H1 (cell line): ENCODE measurements around the gene TOR1B. TPM values are rescaled to one million over a fixed set of nuclear protein-coding genes. Genes with fewer than 3 reads are reported as not detected.
A peak's percentile ranks its signal among the peaks of the same experiment; 100 is the strongest.

Experiments
- CTCF ChIA-PET: fragments of 300-600 bp; sonication (Branson Sonifier 250); formaldehyde crosslinking; loops from one replicate; lab custom pipeline; 2021; ENCODE audit not compliant: partially characterized antibody; lab: Charles Lee
- POLR2A ChIA-PET: fragments of 300-600 bp; sonication (Branson Sonifier 250); formaldehyde crosslinking; loops from one replicate; lab custom pipeline; 2021; ENCODE audit warnings: inconsistent platforms; ENCODE audit not compliant: partially characterized antibody; lab: Charles Lee
- DNase-seq, 2 experiments: peaks; one replicate each; pipeline versions ENCODE4 v3.0.0 to v3.0.0-alpha.2; 2010 to 2022; ENCODE audit warnings: low spot score in 2 of 2, low read depth in 1 of 2, mixed read lengths in 1 of 2
- FAIRE-seq: peaks from 2 replicates; lab custom pipeline; 2011; peaks lifted over from hg19 to GRCh38; lab: Jason Lieb, UNC
- H2AFZ ChIP-seq: 2 replicates; pipeline ENCODE4 v1.8.1; 2012; ENCODE audit warnings: low read length, inconsistent platforms
- H2AK5ac ChIP-seq: 2 replicates; pipeline ENCODE4 v1.6.1; 2013; ENCODE audit warnings: low read depth, low read length
- H2BK120ac ChIP-seq: replicated peaks from 2 replicates; pipeline ENCODE3; 2013; ENCODE audit warnings: low read depth, low read length, inconsistent platforms
- H2BK12ac ChIP-seq: 2 replicates; pipeline ENCODE4 v1.6.1; 2013; ENCODE audit warnings: low read depth, low read length
- H2BK15ac ChIP-seq: 2 replicates; pipeline ENCODE4 v1.6.1; 2013; ENCODE audit warnings: low read length
- H2BK20ac ChIP-seq: 2 replicates; pipeline ENCODE4 v1.6.1; 2013; ENCODE audit warnings: low read length
- H2BK5ac ChIP-seq: 2 replicates; pipeline ENCODE4 v1.6.1; 2013; ENCODE audit warnings: low read depth, low read length
- H3K14ac ChIP-seq: 2 replicates; pipeline ENCODE4 v1.6.1; 2013; ENCODE audit warnings: inconsistent platforms; ENCODE audit not compliant: insufficient read length
- H3K18ac ChIP-seq: 2 replicates; pipeline ENCODE4 v1.6.1; 2013; ENCODE audit warnings: low read length; ENCODE audit errors: extremely low read depth
- H3K23ac ChIP-seq: 2 replicates; pipeline ENCODE4 v1.6.1; 2013; ENCODE audit warnings: inconsistent platforms; ENCODE audit not compliant: insufficient read length
- H3K23me2 ChIP-seq: 2 replicates; pipeline ENCODE4 v1.6.1; 2013; ENCODE audit warnings: low read depth, low read length
- H3K27ac ChIP-seq: 2 replicates; pipeline ENCODE4 v1.6.1; 2011; ENCODE audit warnings: low read depth, low read length, inconsistent platforms
- H3K27me3 ChIP-seq, 4 experiments: replicated peaks in 1 of 4; 1 replicate in 1 of 4; 2 replicates in 3 of 4; pipeline versions ENCODE4 v1.6.1 to v1.8.1; 2011 to 2013; ENCODE audit warnings: low read length in 3 of 4, mild to moderate bottlenecking in 3 of 4, inconsistent platforms in 2 of 4, mixed read lengths in 2 of 4, moderate library complexity in 1 of 4; ENCODE audit not compliant: control insufficient read depth in 3 of 4, insufficient read depth in 3 of 4; ENCODE audit errors: extremely low read depth in 1 of 4
- H3K36me3 ChIP-seq, 4 experiments: 2 replicates each; pipeline versions ENCODE4 v1.6.1 to v1.8.1; 2011 to 2013; ENCODE audit warnings: mild to moderate bottlenecking in 4 of 4, low read length in 3 of 4, moderate library complexity in 2 of 4, control low read depth in 1 of 4, inconsistent platforms in 1 of 4; ENCODE audit not compliant: insufficient read depth in 4 of 4, control insufficient read depth in 2 of 4
- H3K4ac ChIP-seq: replicated peaks from 2 replicates; pipeline ENCODE3; 2013; ENCODE audit warnings: low read length, low read depth, mixed read lengths, inconsistent platforms; ENCODE audit not compliant: insufficient read length
- H3K4me1 ChIP-seq, 4 experiments: replicated peaks in 1 of 4; 1 replicate in 1 of 4; 2 replicates in 3 of 4; pipeline versions ENCODE4 v1.6.1 to v1.8.1; 2011 to 2013; ENCODE audit warnings: low read length in 3 of 4, inconsistent platforms in 2 of 4, mixed read lengths in 1 of 4; ENCODE audit not compliant: insufficient read depth in 4 of 4, control insufficient read depth in 3 of 4
- H3K4me2 ChIP-seq, 2 experiments: 2 replicates each; pipeline versions ENCODE4 v1.6.1 to v1.8.1; 2011 to 2013; ENCODE audit warnings: low read depth in 2 of 2, low read length in 2 of 2, control low read depth in 1 of 2, inconsistent platforms in 1 of 2, mild to moderate bottlenecking in 1 of 2; ENCODE audit not compliant: insufficient read depth in 1 of 2
- H3K4me3 ChIP-seq, 4 experiments: fragments of 200-600, 300-600 bp in 1 of 4; sonication (generic), shearing (Covaris generic), sonication (Bioruptor Twin) in 1 of 4; 2 replicates each; pipeline versions ENCODE4 v1.5.1 to v1.8.1; 2011 to 2016; ENCODE audit warnings: low read length in 4 of 4, low read depth in 3 of 4, control low read depth in 2 of 4, inconsistent platforms in 2 of 4, mild to moderate bottlenecking in 2 of 4, mixed read lengths in 1 of 4, moderate library complexity in 1 of 4; ENCODE audit not compliant: insufficient read depth in 2 of 4; ENCODE audit errors: extremely low read depth in 1 of 4
- H3K56ac ChIP-seq: replicated peaks from 2 replicates; pipeline ENCODE3; 2013; ENCODE audit warnings: low read depth, mild to moderate bottlenecking, mixed read lengths, low read length, inconsistent platforms; ENCODE audit not compliant: insufficient read length
- H3K79me1 ChIP-seq: 2 replicates; pipeline ENCODE4 v1.6.1; 2013; ENCODE audit warnings: low read depth, low read length, control low read depth
- H3K79me2 ChIP-seq, 2 experiments: 2 replicates each; pipeline versions ENCODE4 v1.6.1 to v1.8.1; 2012 to 2013; ENCODE audit warnings: low read length in 2 of 2, mild to moderate bottlenecking in 2 of 2, inconsistent platforms in 1 of 2; ENCODE audit not compliant: insufficient read depth in 2 of 2, control insufficient read depth in 1 of 2
- H3K9ac ChIP-seq, 4 experiments: replicated peaks in 1 of 4; 1 replicate in 1 of 4; 2 replicates in 3 of 4; pipeline versions ENCODE4 v1.6.1 to v1.8.1; 2011 to 2013; ENCODE audit warnings: low read depth in 3 of 4, low read length in 3 of 4, control low read depth in 2 of 4, mild to moderate bottlenecking in 2 of 4, moderate library complexity in 2 of 4, inconsistent platforms in 1 of 4; ENCODE audit errors: extremely low read depth in 1 of 4
- H3K9me3 ChIP-seq, 2 experiments: 2 replicates each; pipeline versions ENCODE4 v1.6.1 to v1.8.1; 2012 to 2013; ENCODE audit warnings: mild to moderate bottlenecking in 2 of 2, moderate library complexity in 2 of 2, control low read depth in 1 of 2, inconsistent platforms in 1 of 2, low read depth in 1 of 2, low read length in 1 of 2, mixed read lengths in 1 of 2; ENCODE audit not compliant: insufficient read depth in 2 of 2
- H4K20me1 ChIP-seq, 2 experiments: replicated peaks in 1 of 2; 2 replicates each; pipeline versions ENCODE3 to v1.8.1; 2011 to 2013; ENCODE audit warnings: inconsistent platforms in 2 of 2, low read length in 2 of 2, mild to moderate bottlenecking in 1 of 2; ENCODE audit not compliant: insufficient read depth in 2 of 2, control insufficient read depth in 1 of 2
- H4K5ac ChIP-seq: 2 replicates; pipeline ENCODE4 v1.6.1; 2013; ENCODE audit warnings: low read length, low read depth, mixed read lengths, inconsistent platforms; ENCODE audit not compliant: insufficient read length
- H4K8ac ChIP-seq: 2 replicates; pipeline ENCODE4 v1.8.0; 2013; ENCODE audit warnings: mild to moderate bottlenecking, moderate library complexity, low read length, inconsistent platforms; ENCODE audit not compliant: insufficient read depth; ENCODE audit errors: extremely low read depth
- H4K91ac ChIP-seq: replicated peaks from 2 replicates; pipeline ENCODE3; 2013; ENCODE audit warnings: low read length, mixed read lengths, inconsistent platforms; ENCODE audit not compliant: insufficient read length
- ASH2L ChIP-seq: fragments of 200-600, 300-600 bp; sonication (generic); IDR thresholded peaks from one replicate; pipeline ENCODE4 v1.7.1; 2017; ENCODE audit warnings: low read length
- ATF3 ChIP-seq: IDR thresholded peaks from 2 replicates; pipeline ENCODE4 v1.6.1; 2011; ENCODE audit warnings: low read depth, mild to moderate bottlenecking, low read length; ENCODE audit not compliant: insufficient read depth
- BRCA1 ChIP-seq: IDR thresholded peaks from 2 replicates; pipeline ENCODE4 v1.6.1; 2012; ENCODE audit warnings: low read depth, low read length, improper control_type of control experiment
- EP300 ChIP-seq, 2 experiments: IDR thresholded peaks; 1 replicate in 1 of 2; 2 replicates in 1 of 2; pipeline ENCODE4 v1.6.1; 2011 to 2012; ENCODE audit warnings: low read depth in 2 of 2, low read length in 2 of 2, mild to moderate bottlenecking in 2 of 2, borderline replicate concordance in 1 of 2, inconsistent platforms in 1 of 2, moderate library complexity in 1 of 2
- KDM1A ChIP-seq: fragments of 200-600, 300-600 bp; sonication (generic); IDR thresholded peaks from 2 replicates; pipeline ENCODE4 v1.7.1; 2016; ENCODE audit warnings: mild to moderate bottlenecking, low read length, borderline replicate concordance
- PHF8 ChIP-seq: fragments of 200-600 bp; sonication (generic); conservative IDR thresholded peaks from 2 replicates; pipeline ENCODE4 v1.7.1; 2012; ENCODE audit warnings: low read depth, mild to moderate bottlenecking, inconsistent platforms, low read length, moderate library complexity
- RAD21 ChIP-seq, 2 experiments: IDR thresholded peaks in 1 of 2; conservative IDR thresholded peaks in 1 of 2; 2 replicates each; pipeline ENCODE4 v1.6.1; 2011; ENCODE audit warnings: low read depth in 2 of 2, low read length in 2 of 2, improper control_type of control experiment in 1 of 2, inconsistent platforms in 1 of 2, mild to moderate bottlenecking in 1 of 2, moderate library complexity in 1 of 2
- RBBP5 ChIP-seq: IDR thresholded peaks from 2 replicates; pipeline ENCODE4 v1.7.1; 2012; ENCODE audit warnings: low read depth, mild to moderate bottlenecking, inconsistent platforms, low read length, moderate library complexity, borderline replicate concordance
- WGBS, 2 experiments: shearing (Covaris generic) in 1 of 2; methylation state at CpG; one replicate each; pipeline versions ENCODE4 v1.1.6 to v1.1.7; 2013 to 2015; ENCODE audit warnings: low lambda C conversion rate in 2 of 2, mixed read lengths in 2 of 2, inconsistent platforms in 1 of 2, low coverage in 1 of 2, missing lambda C conversion rate in 1 of 2; ENCODE audit not compliant: insufficient replicate concordance in 2 of 2, insufficient coverage in 1 of 2, insufficient read length in 1 of 2; ENCODE audit errors: extremely low coverage in 1 of 2, missing lambda C conversion rate in 1 of 2; 5-methylcytosine and 5-hydroxymethylcytosine counted together
- polyA plus RNA-seq, 7 experiments: library from polyadenylated mRNA; depleted of rRNA in 3 of 7; stranded (reverse) in 5 of 7; unstranded in 2 of 7; fragments of >200 nt in 5 of 7; fragments of 200-250 nt in 2 of 7; gene quantifications; 1 replicate in 5 of 7; 2 replicates in 1 of 7; 4 replicates in 1 of 7; pipeline versions ENCODE4 v1.2.1 to v1.2.3, GENCODE V29; 2011 to 2013; ENCODE audit warnings: missing spikeins in 2 of 7, mixed read lengths in 2 of 7
- total RNA-seq: library from RNA; stranded (reverse); fragmentation: NEBNext Ultra II Directional; extraction: Animal tissue kit (Norgen Biotek cat#: 25700); gene quantifications from 2 replicates; pipeline ENCODE4 v1.2.1, GENCODE V29; 2021
- TF ChIP-seq, protein P1 (sequence below): IDR thresholded peaks from 2 replicates; pipeline ENCODE4 v1.6.1; 2012; ENCODE audit warnings: inconsistent platforms

The TOR1B gene
- total and polyA plus RNA-seq, 2 of the 8 experiments (the other 6 are each of a cell fraction or from before 2014, with no cell fraction given): 11.4 to 17.4 TPM

DNA sequence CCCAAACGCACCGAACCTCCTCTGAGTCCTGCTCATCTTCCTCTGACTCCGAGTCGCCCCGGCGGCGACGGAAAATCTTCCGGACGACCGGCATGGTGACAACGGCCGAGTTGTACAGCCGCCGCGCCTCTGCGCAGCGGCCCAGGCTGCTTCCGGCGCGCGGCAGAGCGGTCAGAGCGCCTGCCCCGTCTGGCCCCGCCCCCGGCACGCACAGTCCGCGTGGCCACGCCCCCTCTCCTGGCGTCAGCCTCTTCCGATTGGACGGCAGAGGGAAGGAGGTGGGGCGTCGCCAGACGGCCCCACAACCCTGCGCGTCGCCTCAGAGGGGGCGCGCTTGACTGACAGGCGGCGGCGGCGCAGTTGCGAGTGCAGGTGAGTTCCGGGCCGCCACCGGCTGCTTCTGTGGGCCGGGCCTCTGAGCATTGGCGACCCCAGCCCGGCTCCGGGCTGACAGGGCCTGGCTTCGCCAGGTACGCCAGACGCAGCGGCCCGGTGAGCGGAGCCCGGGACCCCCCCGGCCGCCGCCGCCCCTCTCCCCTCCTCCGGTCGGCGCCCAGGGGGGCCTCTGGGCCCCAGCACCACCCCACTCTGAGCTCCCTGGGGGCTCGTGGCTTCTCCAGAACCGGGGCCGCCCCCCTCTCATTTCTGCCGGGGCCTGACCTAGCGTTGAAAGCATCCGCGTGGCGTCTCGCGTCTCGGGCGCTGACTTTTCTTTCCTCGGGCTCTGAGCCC is 32.3 kb downstream of the TOR1B start, which contains the start of the genes C9orf78 and USP20:
TSS of gene C9orf78 (minus strand) at position 148 of the 732 bp plus-strand sequence. CDS start at position 94, 54 bp downstream.
TSS of gene USP20 (plus strand) at position 331 of the 732 bp plus-strand sequence. CDS start 17,098 bp downstream, outside the sequence.
- Histone ChIP-seq H3K56ac (peak within 1 kb of the TSS; percentile 60), H2BK12ac (no peak within 1 kb of the TSS), H3K36me3 (peaks cover 5 to 15% (median 11%) of the 10 kb centered on the region in 4 experiments; a peak in 7 of 8 replicates), H3K79me2 (peaks cover 0 to 12% of the 10 kb centered on the region in 2 experiments; a peak in 2 of 4 replicates), H3K23ac (no peak within 1 kb of the TSS), H4K20me1 (peaks cover 0 to 3% of the 10 kb centered on the region in 2 experiments), H4K91ac (peak within 1 kb of the TSS; percentile 17), H3K9ac (peak within 1 kb of the TSS; percentile 54 to 73 (median 70)), H3K79me1 (peaks cover 6% of the 10 kb centered on the region), H3K4me1 (peaks cover 5 to 14% (median 9%) of the 10 kb centered on the region in 4 experiments; a peak in 6 of 7 replicates), H2BK20ac (no peak within 1 kb of the TSS), H2BK120ac (no peak within 1 kb of the TSS), H3K9me3 (no peaks in the 10 kb centered on the region), H3K14ac (no peak within 1 kb of the TSS), H3K4ac (no peak within 1 kb of the TSS), H3K23me2 (peaks cover 6% of the 10 kb centered on the region), H2BK5ac (no peak within 1 kb of the TSS), H3K4me3 (peak within 1 kb of the TSS; percentile 80 to 100 (median 99)), H3K27ac (no peak within 1 kb of the TSS), H3K4me2 (peak within 1 kb of the TSS; percentile 87 to 97), H4K8ac (peak within 1 kb of the TSS; percentile 90; the same call in 1 of the 2 replicates), H3K27me3 (no peaks in the 10 kb centered on the region; a peak in 1 of 7 replicates), H4K5ac (no peak within 1 kb of the TSS), H2BK15ac (no peak within 1 kb of the TSS), H2AK5ac (no peak within 1 kb of the TSS), H3K18ac (no peak within 1 kb of the TSS), H2AFZ (peak within 1 kb of the TSS; percentile 47; the same call in 1 of the 2 replicates)
- FAIRE-seq (no peak), DNase-seq (peak; percentile 93 to 96)
- CTCF ChIA-PET: interaction anchor here (0.8 to 1.1 kb wide), 3 partner anchors 13 to 122 kb away, joined by 3 read pairs; no protein-coding TSS in a partner anchor
- POLR2A ChIA-PET: interaction anchor here (0.6 to 1.6 kb wide), 5 partner anchors 9 to 23 kb away, joined by 3 to 6 read pairs (median 3); partner anchors contain the start of gene TOR1A
- WGBS, 2 experiments: 2% methylated on average over 57 of the region's 81 CpGs; no CpG with 5 or more reads in 1 of the 2 experiments
- no peak for TF ChIP-seq BRCA1
- TF ChIP-seq ATF3: peak; percentile 61; the same call in 1 of the 2 replicates
- no peak for TF ChIP-seq KDM1A
- peak in 1 of 2 experiments; percentile 0; a peak in 1 of 4 replicates for TF ChIP-seq RAD21 (IDR thresholded peaks at IDR 0.05 in 1 of 2, conservative IDR thresholded peaks at IDR 0.05 in 1 of 2; ENCODE audit: low read depth in 2 of 2, low read length in 2 of 2)
- TF ChIP-seq EP300 (IDR thresholded peaks at IDR 0.05; ENCODE audit: borderline replicate concordance in 1 of 2, low read depth in 2 of 2, low read length in 2 of 2): 0 out of 3 replicates have a peak, but pooled peaks of 1 of the 2 experiments have one; percentile 10
- peak; percentile 90 for TF ChIP-seq ASH2L
- TF ChIP-seq, protein P1, sequence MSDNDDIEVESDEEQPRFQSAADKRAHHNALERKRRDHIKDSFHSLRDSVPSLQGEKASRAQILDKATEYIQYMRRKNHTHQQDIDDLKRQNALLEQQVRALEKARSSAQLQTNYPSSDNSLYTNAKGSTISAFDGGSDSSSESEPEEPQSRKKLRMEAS: peak; percentile 84
- peak; percentile 82; the same call in 1 of the 2 replicates for TF ChIP-seq RBBP5
- TF ChIP-seq PHF8: peak; percentile 96
